PFSK-1 (cell line): Measurements from ENCODE around the gene FGD3.

Experiments used
- POLR2AphosphoS5 ChIP-seq: IDR thresholded peaks from 2 replicates; pipeline ENCODE4 v1.6.1; 2012; ENCODE audit warnings: low read depth, mild to moderate bottlenecking, control low read depth, low read length, moderate library complexity
- REST ChIP-seq, 2 experiments: IDR thresholded peaks; 2 replicates each; pipeline versions ENCODE4 v1.6.1 to v1.8.0; 2011 to 2012; ENCODE audit warnings: low read depth in 2 of 2, low read length in 2 of 2, control low read depth in 1 of 2, inconsistent platforms in 1 of 2, mild to moderate bottlenecking in 1 of 2, moderate library complexity in 1 of 2; ENCODE audit not compliant: insufficient read depth in 1 of 2
- SIN3A ChIP-seq: IDR thresholded peaks from 2 replicates; pipeline ENCODE4 v1.6.1; 2012; ENCODE audit warnings: mild to moderate bottlenecking, low read length, moderate library complexity, borderline replicate concordance; ENCODE audit not compliant: insufficient read depth
- TAF1 ChIP-seq: IDR thresholded peaks from 2 replicates; pipeline ENCODE4 v1.6.1; 2012; ENCODE audit warnings: low read length, control low read depth, borderline replicate concordance; ENCODE audit not compliant: insufficient read depth

GRCh38 chr9:93071464-93071863 is 124.1 kb downstream of the FGD3 start:
- TF ChIP-seq POLR2AphosphoS5 (no peak), TAF1 (no peak), SIN3A (no peak), REST (IDR thresholded peaks at IDR 0.05; ENCODE audit: insufficient read depth in 1 of 2, low read depth in 2 of 2, low read length in 2 of 2) (no peak)
